Stimulated activated CD8-positive, alpha-beta memory T cell treated with anti-CD3 and anti-CD28 coated beads, Interleukin-4, amount 100 ng/mL, for 4 hours (primary cell): ENCODE results near the gene TSPY8.
"Not testable (repeated sequence)": the region's sequence is repeated elsewhere in the genome, so short reads cannot be mapped to it uniquely, and the experiment has no call there.

Source experiments
- DNase-seq, 2 donors: peaks; one replicate each; pipeline ENCODE4 v3.0.0-alpha.2; 2020; ENCODE audit warnings: low read depth in 2 of 2, low spot score in 1 of 2

TSPY8 gene

GRCh38 chrY:9357497-9357896, at the start of gene TSPY8:
Gene TSPY8 (plus strand): TSS chrY:9357797. CDS start chrY:9357843, 46 bp downstream.
- DNase-seq, result not testable (repeated sequence)

GRCh38 chrY:9320996-9321395, 36.6 kb upstream of the TSPY8 start:
- no peak for DNase-seq

- not testable (repeated sequence) for DNase-seq
Observed at GRCh38 chrY:9337164-9337563, 20.4 kb upstream of the TSPY8 start, which contains the start of gene TSPY4. Gene TSPY4 (plus strand): TSS chrY:9337464. CDS start chrY:9337510, 46 bp downstream.

GRCh38 chrY:9396527-9396926, 38.9 kb downstream of the TSPY8 start:
- DNase-seq, result not testable (repeated sequence)

GRCh38 chrY:9398121-9398520, 40.5 kb downstream of the TSPY8 start, which contains the start of gene TSPY3:
Gene TSPY3 (plus strand): TSS chrY:9398421. CDS start chrY:9398467, 46 bp downstream.
- not testable (repeated sequence) for DNase-seq
